G401.6 (cell line): ENCODE data around the gene SUMO4.

Experiments used
- FAIRE-seq: peaks from 2 replicates; lab custom pipeline; 2012; peaks lifted over from hg19 to GRCh38; lab: Jason Lieb, UNC

Gene SUMO4

DNA sequence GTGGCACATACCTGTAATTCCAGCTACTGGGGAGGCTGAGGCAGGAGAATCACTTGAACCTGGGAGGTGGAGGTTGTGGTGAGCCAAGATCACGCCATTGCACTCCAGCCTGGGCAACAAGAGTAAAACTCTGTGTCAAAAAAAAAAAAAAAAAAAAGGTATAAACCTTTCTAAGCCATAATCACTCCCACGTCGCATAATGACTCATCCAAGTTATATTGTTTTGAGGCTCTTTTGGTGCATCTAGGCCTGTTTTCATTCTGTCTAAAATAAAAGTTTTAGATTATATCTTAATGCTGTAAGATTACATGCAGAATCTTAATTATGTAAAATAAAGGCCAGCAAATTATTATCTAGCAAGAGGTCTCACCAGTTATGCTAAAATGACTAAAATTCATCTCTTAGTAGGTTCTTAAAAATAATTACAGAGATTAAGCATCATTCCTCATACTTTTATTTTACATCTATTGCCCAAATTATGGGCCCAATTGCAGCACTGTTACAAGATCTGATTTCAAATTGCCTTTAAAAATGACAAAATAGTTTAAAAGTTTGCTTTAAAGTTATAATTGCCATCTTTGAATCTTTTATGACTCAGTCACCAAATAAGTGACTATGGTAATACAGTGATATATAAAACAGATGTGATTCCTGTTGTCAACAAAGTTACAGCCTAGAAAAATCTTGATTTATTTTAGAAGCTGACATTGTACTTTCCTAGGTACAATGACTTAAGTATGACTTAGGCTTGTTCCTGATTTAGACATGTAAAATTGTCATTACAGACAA is 10.4 kb upstream of the SUMO4 start:
- FAIRE-seq: no peak

GRCh38 chr6:149392093-149392492 is 8.0 kb upstream of the SUMO4 start:
- no peak for FAIRE-seq

- no peak for FAIRE-seq
Measured at GRCh38 chr6:149392535-149392934, 7.5 kb upstream of the SUMO4 start.

DNA sequence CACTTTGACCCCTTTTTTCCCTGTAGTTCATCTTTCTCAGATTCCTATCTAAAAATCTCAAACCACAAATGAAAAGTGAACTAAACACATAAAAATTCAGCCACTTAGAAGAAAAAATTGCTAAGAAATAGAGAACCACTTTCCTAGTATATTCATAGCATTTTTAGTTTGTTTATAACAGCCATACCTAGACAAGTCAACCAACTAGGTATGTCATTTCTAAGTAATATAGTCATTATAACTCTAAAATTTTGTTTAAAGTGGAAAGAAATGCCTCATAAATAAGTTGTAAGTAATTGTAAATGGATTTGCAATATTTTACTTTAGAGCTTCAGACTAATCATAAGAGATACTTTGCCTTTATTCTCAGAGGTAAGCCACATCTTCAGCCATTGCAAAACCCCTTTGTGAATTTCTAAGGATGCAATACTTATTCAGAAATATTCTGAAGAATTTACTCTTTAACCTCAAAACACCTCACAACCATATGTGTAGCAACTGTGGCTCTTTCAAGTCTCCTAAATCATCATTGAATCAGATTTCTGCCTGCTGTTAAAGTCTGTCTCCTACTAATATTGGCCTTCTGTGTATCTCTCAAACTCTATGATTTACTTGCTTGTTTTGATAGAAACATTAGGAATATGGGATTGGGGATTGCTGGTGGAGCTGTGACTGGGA is 6.9 kb upstream of the SUMO4 start:
- FAIRE-seq: peak; percentile 76

DNA sequence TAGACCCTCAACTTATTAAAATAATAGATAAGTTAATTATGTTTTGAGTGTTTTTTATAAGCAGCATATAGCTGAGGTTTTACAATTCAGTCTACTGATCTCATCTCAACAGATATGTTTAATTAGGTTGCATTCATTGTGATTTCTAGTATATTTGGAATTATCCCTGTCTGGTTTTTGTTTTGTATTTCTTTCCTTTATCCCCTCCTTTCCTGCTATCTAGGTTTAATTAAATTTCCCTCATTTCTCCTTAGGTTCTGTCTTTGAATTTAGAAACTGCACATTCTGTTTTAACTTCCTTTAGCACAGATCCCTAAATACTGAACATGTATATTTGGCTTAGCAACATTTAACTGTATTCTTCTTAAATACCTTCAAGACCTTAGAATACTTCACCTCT is 4.9 kb upstream of the SUMO4 start:
- FAIRE-seq: no peak

- no peak for FAIRE-seq
Measured at GRCh38 chr6:149397384-149397783, 2.7 kb upstream of the SUMO4 start.

- FAIRE-seq: no peak
Measured at GRCh38 chr6:149403534-149403933, 3.5 kb downstream of the SUMO4 start.

DNA sequence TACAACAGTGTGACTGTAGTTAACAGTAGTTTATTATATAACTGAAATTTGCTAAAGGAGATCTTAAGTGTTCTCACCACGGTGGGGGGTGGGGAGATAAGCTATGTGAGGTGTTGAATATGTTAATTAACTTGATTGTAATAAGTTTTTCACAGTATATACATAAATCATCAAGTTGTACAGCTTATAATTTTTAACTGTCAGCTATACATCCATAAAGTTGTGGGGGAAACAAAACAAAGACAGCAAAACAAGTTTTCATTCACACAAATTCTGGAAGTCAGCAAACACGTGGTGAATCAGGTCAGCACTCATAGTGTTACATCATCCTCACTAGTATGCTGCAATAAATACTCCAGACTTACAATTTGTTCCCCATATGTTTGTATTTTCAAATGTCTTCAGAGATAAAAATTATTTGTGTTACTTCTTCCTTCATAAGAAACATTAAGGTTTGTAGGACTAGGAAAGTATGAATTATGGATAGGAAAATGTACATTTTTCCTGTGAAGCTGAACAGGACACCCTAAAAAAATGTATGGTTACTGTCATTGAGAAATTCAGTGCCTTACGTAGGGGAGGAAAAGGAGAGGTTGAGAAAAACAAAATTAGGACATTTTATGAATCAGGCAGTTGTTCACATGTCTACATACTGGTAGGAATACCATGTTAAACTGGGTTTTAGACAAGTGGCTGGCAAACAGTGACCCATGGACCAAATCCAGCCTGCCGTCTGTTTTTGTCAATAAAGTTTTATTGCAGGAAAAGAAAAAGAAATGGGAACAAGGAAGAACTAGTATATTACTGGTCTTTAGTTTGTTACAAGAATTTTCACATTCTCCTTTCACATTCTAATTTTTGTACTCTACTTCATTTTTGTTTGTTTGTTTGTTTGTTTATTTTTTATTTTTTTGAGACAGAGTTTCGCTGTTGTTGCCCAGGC is 6.0 kb downstream of the SUMO4 start:
- FAIRE-seq: no peak

- FAIRE-seq: no peak
Measured at GRCh38 chr6:149409617-149410016, 9.6 kb downstream of the SUMO4 start.

GRCh38 chr6:149410557-149410956 is 10.5 kb downstream of the SUMO4 start:
- FAIRE-seq: no peak

DNA sequence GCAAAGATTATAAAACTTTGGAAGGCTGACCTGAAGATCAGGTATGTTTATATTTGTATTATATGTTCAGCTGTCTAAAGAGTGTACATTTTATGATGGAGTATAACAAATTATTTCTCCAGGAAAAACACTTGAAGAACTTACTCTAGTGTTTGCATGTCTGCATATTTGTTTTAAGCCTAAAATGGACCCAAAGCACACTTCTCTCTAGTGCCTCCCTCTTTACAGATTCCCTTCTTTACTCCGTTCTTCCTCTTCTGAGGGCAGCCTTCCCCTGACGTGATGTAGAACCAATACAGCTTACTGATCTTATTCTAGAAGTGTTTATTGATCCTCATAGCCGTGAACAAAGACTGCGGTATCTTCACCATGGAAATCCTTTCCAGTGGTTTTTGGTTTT is 13.9 kb downstream of the SUMO4 start:
- FAIRE-seq: no peak

DNA sequence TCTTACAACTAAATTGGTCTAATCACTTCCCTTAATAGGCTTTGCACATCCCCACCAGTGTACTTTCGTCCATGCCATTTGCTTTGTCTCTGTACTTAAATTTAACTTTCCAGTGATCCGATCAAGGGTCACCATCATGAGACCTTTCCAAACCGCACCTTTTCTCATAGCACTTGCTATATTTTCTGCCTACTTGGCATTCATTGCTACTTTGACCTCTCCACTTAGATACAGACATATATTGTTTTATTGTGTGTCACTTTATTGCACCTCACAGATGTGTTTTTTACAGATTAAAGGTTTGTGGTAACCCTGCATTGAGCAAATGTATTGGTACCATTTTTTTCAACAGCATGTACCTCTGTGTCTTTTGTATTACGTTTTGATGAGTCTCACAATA is 14.8 kb downstream of the SUMO4 start:
- no peak for FAIRE-seq

DNA sequence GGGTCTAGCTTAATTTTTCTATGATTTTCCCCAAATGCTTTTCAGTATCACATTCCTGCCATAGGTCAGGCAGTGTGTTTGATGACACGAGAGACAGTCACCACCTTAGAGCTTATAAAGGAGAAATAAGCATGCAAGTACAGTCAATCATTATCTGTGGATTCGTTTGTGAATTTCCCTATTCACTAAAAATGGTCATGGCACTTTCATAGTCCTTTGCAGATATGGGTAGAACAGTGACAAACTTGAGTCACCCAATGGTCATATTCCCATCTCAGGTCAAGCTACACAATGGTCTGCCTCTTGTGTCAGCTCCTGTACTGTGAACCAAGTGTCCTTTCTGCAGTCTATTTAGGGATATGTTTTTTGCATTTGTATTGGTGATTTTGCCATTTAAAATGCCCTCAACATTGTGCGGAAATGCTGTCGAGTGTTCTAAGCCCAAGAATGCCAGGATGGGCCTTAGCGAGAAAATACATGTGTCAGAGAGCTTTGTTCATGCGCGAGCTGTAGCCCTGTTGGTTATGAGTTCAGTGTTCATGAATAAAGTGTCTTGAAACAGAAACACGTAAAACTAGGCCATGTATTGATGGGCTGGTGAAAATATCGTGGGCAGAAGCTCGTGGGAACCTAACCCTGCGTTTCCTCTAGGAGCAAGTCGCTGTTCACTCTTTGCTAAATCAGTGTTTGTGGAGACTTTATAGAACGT is 19.8 kb downstream of the SUMO4 start:
- FAIRE-seq: no peak

GRCh38 chr6:149421132-149421531 is 21.1 kb downstream of the SUMO4 start:
- FAIRE-seq: no peak

- no peak for FAIRE-seq
Measured at GRCh38 chr6:149422581-149422980, 22.5 kb downstream of the SUMO4 start.

DNA sequence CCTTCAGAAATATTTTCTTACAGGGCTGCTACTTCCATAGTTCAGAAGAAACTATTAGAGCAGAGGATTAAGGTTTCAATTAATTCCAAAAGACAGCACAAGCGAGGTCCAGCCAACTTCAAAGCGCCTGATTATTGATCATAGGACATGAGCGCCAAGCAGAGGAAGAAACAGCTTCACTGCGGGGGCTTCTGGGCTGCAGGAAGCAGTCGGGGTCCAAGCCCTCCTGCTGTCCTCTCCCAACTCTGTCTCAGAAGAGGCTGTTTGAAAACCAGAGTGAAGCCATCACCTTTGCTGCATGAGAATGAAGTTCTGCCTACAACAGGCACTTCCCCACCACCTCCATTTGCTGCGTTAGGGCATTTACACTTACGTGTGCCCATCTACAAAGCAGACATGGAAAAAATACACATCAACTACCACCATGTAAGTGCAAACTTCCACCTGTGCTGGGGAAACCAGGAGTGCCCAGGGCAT is 23.9 kb downstream of the SUMO4 start:
- no peak for FAIRE-seq

DNA sequence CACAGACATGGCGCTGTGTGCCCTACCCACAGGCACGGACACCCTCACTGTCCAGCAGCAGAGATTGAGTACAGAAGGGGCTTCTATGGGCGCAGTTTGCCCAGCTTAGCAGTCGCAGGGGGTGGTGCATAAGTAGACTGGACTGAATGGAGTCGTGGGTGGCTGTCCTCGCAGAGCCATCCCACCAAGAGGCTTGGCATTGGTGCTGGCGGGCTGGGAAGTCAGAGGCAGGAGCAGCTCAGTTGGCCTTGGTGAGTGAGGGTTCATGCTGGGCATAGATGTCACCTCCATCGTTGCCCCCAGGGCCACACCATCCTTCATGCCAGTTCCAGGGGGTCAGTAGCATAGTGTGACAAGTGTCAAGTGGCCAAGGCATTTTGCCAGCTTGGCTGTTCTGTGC is 25.2 kb downstream of the SUMO4 start:
- FAIRE-seq: no peak

DNA sequence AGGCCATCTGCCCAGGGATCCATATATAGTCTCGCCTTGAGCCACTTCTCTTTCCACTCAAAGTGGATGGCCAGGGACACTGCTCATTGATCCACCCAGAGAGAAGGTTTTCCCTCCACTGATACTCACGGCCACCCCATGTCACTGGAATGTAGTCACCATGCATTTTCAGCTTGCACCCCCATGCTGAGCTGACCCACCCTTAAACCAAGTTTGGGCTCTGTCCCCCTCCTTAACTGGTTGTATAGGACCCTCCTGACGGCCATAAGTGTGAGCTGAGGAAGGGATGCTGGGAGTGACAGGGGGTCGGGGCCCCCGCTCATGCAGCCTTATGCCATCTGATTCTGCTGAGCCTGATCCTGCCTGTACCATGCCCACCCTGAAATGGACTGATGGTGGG is 25.7 kb downstream of the SUMO4 start:
- no peak for FAIRE-seq

GRCh38 chr6:149428606-149429005 is 28.5 kb downstream of the SUMO4 start:
- FAIRE-seq: no peak

- FAIRE-seq: no peak
Measured at GRCh38 chr6:149429427-149430360, 29.6 kb downstream of the SUMO4 start.
